K562 (cell line): ENCODE results near the gene NCKAP1. TPM values are rescaled to one million over a fixed set of nuclear protein-coding genes. Genes with fewer than 3 reads are reported as not detected.

Source experiments
- ATAC-seq: fragments of 200-7000 bp; cut with Tn5 transposase; 3 replicates; pipeline ENCODE4 v1.9.1; 2020; ENCODE audit warnings: moderate library complexity
- BruUV-seq: library from RNA; stranded (reverse); fragments of 400-500 nt; replicated peaks from 2 replicates; lab custom pipeline; 2021; lab: Mats Ljungman, UMichigan
- CTCF ChIA-PET: fragments of 300-600 bp; formaldehyde crosslinking; extraction: SDS; loops from one replicate; lab custom pipeline; 2021; ENCODE audit warnings: low intra/inter-chr PET ratio; lab: Yijun Ruan, JAX
- POLR2A ChIA-PET: fragments of 300-600, 350-650 bp; sonication (Branson Sonifier 250); formaldehyde crosslinking; extraction: SDS; loops from one replicate; lab custom pipeline; 2021; ENCODE audit warnings: antibody characterized with exemption, inconsistent platforms; lab: Yijun Ruan, JAX
- DNase-seq, 4 experiments: peaks; one replicate each; pipeline versions ENCODE4 v3.0.0 to v3.0.0-alpha.2; 2011 to 2018; ENCODE audit warnings: low spot score in 3 of 4, mixed read lengths in 3 of 4; ENCODE audit errors: extremely low read depth in 1 of 4
- FAIRE-seq: peaks from 2 replicates; lab custom pipeline; 2011; peaks lifted over from hg19 to GRCh38; lab: Jason Lieb, UNC
- H2AFZ ChIP-seq: 2 replicates; pipeline ENCODE4 v1.6.0; 2011; ENCODE audit warnings: low read depth, low read length, control low read depth, inconsistent platforms
- H3K27ac ChIP-seq: fragments of 200-600 bp; 3 replicates; pipeline ENCODE4 v1.8.0; 2011; ENCODE audit warnings: low read depth, mild to moderate bottlenecking, control low read depth, inconsistent platforms, low read length, moderate library complexity, mixed read lengths; ENCODE audit errors: extremely low read depth
- H3K27me3 ChIP-seq, 2 experiments: fragments of 300-600 bp in 1 of 2; 2 replicates in 1 of 2; 3 replicates in 1 of 2; pipeline versions ENCODE4 v1.6.0 to v1.8.0; 2011; ENCODE audit warnings: inconsistent platforms in 2 of 2, low read length in 2 of 2, mild to moderate bottlenecking in 1 of 2, mixed read lengths in 1 of 2, moderate library complexity in 1 of 2; ENCODE audit not compliant: control insufficient read depth in 2 of 2, insufficient read depth in 2 of 2
- H3K36me3 ChIP-seq: fragments of 300-600 bp; 3 replicates; pipeline ENCODE4 v1.8.0; 2011; ENCODE audit warnings: mild to moderate bottlenecking, low read length, inconsistent platforms; ENCODE audit not compliant: control insufficient read depth, insufficient read depth
- H3K4me1 ChIP-seq, 2 experiments: fragments of 200-600 bp in 1 of 2; replicated peaks in 1 of 2; 2 replicates in 1 of 2; 3 replicates in 1 of 2; pipeline versions ENCODE4 v1.5.1 to v1.8.0; 2011; ENCODE audit warnings: inconsistent platforms in 2 of 2, low read length in 2 of 2, mild to moderate bottlenecking in 1 of 2, mixed read lengths in 1 of 2, moderate library complexity in 1 of 2; ENCODE audit not compliant: control insufficient read depth in 2 of 2, insufficient read depth in 2 of 2
- H3K4me2 ChIP-seq: 2 replicates; pipeline ENCODE4 v1.6.1; 2011; ENCODE audit warnings: low read length, control low read depth, inconsistent platforms, mixed read lengths; ENCODE audit not compliant: insufficient read depth
- H3K4me3 ChIP-seq: fragments of 200-600 bp; sonication (generic), shearing (Covaris generic); 2 replicates; pipeline ENCODE4 v1.5.1; 2016; ENCODE audit warnings: control low read depth, inconsistent platforms
- H3K79me2 ChIP-seq: fragments of 200-600 bp; 3 replicates; pipeline ENCODE4 v1.8.0; 2011; ENCODE audit warnings: low read length, inconsistent platforms; ENCODE audit not compliant: control insufficient read depth, insufficient read depth
- H3K9ac ChIP-seq, 2 experiments: 2 replicates each; pipeline versions ENCODE4 v1.6.0 to v1.6.1; 2011; ENCODE audit warnings: low read depth in 2 of 2, low read length in 2 of 2, control low read depth in 1 of 2, inconsistent platforms in 1 of 2, mild to moderate bottlenecking in 1 of 2, mixed read lengths in 1 of 2; ENCODE audit not compliant: insufficient read depth in 1 of 2
- H3K9me1 ChIP-seq: one replicate; pipeline ENCODE4 v1.6.0; 2011; ENCODE audit warnings: inconsistent platforms, mild to moderate bottlenecking, low read length, moderate library complexity; ENCODE audit not compliant: control insufficient read depth, insufficient read depth
- H3K9me3 ChIP-seq: replicated peaks from 2 replicates; pipeline ENCODE4 v1.5.1; 2011; ENCODE audit warnings: low read depth, low read length, inconsistent platforms; ENCODE audit not compliant: control insufficient read depth, insufficient read depth
- H4K20me1 ChIP-seq: replicated peaks from 2 replicates; pipeline ENCODE4 v1.6.1; 2011; ENCODE audit warnings: low read length, inconsistent platforms, mixed read lengths; ENCODE audit not compliant: control insufficient read depth, insufficient read depth
- BRF1 ChIP-seq: IDR thresholded peaks from 3 replicates; pipeline ENCODE4 v1.6.1; 2011; ENCODE audit warnings: borderline replicate concordance, mild to moderate bottlenecking; ENCODE audit not compliant: insufficient read length; ENCODE audit errors: extremely low read depth
- CBFA2T3 ChIP-seq: fragments of 450-650 bp; IDR thresholded peaks from 2 replicates; pipeline ENCODE4 v1.6.1; 2017
- E2F3 ChIP-seq: fragments of 250-450 bp; sonication (Bioruptor Pico); IDR thresholded peaks from 2 replicates; pipeline ENCODE4 v1.4.0; 2020; ENCODE audit warnings: mild to moderate bottlenecking
- ILF3 ChIP-seq: fragments of 450-650 bp; IDR thresholded peaks from 2 replicates; pipeline ENCODE4 v1.6.1; 2018; ENCODE audit warnings: antibody characterized with exemption, mild to moderate bottlenecking, moderate library complexity, borderline replicate concordance
- JUNB ChIP-seq: fragments of 450-650 bp; formaldehyde crosslinking; conservative IDR thresholded peaks from 2 replicates; pipeline ENCODE4 v1.4.0; 2020; ENCODE audit warnings: mild to moderate bottlenecking
- NFIC ChIP-seq: fragments of 450-650 bp; IDR thresholded peaks from 2 replicates; pipeline ENCODE4 v1.6.1; 2017; ENCODE audit warnings: mild to moderate bottlenecking, inconsistent platforms
- POLR2AphosphoS5 ChIP-seq: IDR thresholded peaks from 2 replicates; pipeline ENCODE4 v1.6.1; 2011; ENCODE audit warnings: mild to moderate bottlenecking, low read depth, low read length, moderate library complexity; ENCODE audit not compliant: control insufficient read depth, insufficient read depth
- SAFB ChIP-seq: fragments of 200-400 bp; formaldehyde crosslinking; IDR thresholded peaks from 2 replicates; pipeline ENCODE4 v1.6.1; 2017; ENCODE audit warnings: low read depth, low read length, borderline replicate concordance
- ZNF644 ChIP-seq: fragments of 200-800 bp; sonication (Bioruptor generic); IDR thresholded peaks from 2 replicates; pipeline ENCODE4 v1.6.1; 2016; ENCODE audit warnings: low read depth, missing genetic modification characterization, missing compliant biosample characterization
- WGBS: fragments of 100-300 bp; shearing (Covaris generic); methylation state at CpG from one replicate; pipeline ENCODE4 v1.1.6; 2016; ENCODE audit warnings: low coverage, mixed read lengths; ENCODE audit not compliant: insufficient coverage; ENCODE audit errors: missing lambda C conversion rate; 5-methylcytosine and 5-hydroxymethylcytosine counted together
- in situ Hi-C: fragments of 300-500 bp; cut with MboI; formaldehyde crosslinking; loops from 4 replicates; pipeline ENCODE4 v1.15.0; 2018; ENCODE audit warnings: inconsistent platforms, mixed read lengths
- intact Hi-C: fragments of 100-400 bp; cut with micrococcal nuclease; formaldehyde crosslinking; loops from 2 replicates; pipeline ENCODE4 v1.14.2; 2022
- polyA plus RNA-seq, 8 experiments: library from polyadenylated mRNA; depleted of rRNA in 4 of 8; stranded (reverse) in 5 of 8; unstranded in 3 of 8; fragments of >200 nt; fragmentation: Nextera tagmentation in 2 of 8; fragmentation: Illumina TruSeq in 1 of 8; extraction: Ambion mirVana in 2 of 8; extraction: Trizol in 1 of 8; gene quantifications; 2 replicates each; pipeline versions ENCODE4 v1.2.1 to v1.2.3, GENCODE V29; 2011 to 2014; ENCODE audit warnings: inconsistent platforms in 1 of 8, missing spikeins in 1 of 8
- total RNA-seq, 7 experiments: library from RNA; depleted of rRNA in 6 of 7; stranded (reverse); fragments of >200 nt in 6 of 7; fragmentation: Illumina TruSeq in 2 of 7; extraction: Trizol in 2 of 7; gene quantifications; 2 replicates each; pipeline versions ENCODE4 v1.2.1 to v1.2.3, GENCODE V29; 2011 to 2021; ENCODE audit warnings: low replicate concordance in 1 of 7

NCKAP1 gene
- total and polyA plus RNA-seq, 9 of the 15 experiments (the other 6 are each of a cell fraction or from before 2014, with no cell fraction given): 34.0 to 153 (median 88.7) TPM

DNA sequence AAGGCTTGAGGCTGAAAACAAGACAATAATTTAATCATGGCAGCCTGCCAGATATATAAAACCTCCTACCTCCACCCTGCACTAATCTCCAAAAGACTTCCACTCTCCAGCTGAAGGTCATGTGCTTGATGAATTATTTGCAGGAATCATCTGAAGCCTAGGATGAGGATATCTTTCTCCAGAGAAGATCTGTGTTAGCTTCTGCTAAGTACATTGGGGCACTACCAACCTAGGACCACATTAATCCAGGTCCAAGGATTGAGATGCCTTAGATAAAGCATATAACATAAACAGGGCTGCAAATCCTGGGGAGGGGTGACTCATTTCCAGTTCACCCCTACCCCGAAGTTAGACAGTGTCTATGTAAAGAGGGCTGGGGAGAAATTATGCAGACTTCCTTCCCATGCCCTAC is 91.3 kb downstream of the NCKAP1 start:
- H4K20me1 ChIP-seq: no peaks in the 10 kb centered on the region
- H3K27me3 ChIP-seq: no peaks in the 10 kb centered on the region
- CTCF ChIA-PET: no interaction called here
- H3K4me2 ChIP-seq: no peak overlapping the region
- no peak overlapping the region for H3K4me3 ChIP-seq
- H3K79me2 ChIP-seq: 0 out of 3 replicates have a peak, but pooled peaks cover 2% of the 10 kb centered on the region
- peaks cover 66% of the 10 kb centered on the region for H3K36me3 ChIP-seq
- intact Hi-C loops (no loop called here), in situ Hi-C loops (no loop called here)
- no peaks in the 10 kb centered on the region for H3K9me1 ChIP-seq
- no peak for TF ChIP-seq BRF1
- peak; percentile 88 for TF ChIP-seq NFIC
- TF ChIP-seq POLR2AphosphoS5: 0 out of 2 replicates have a peak, but pooled peaks have one; percentile 41
- TF ChIP-seq CBFA2T3: 0 out of 2 replicates have a peak, but pooled peaks have one; percentile 8
- TF ChIP-seq ZNF644 (tag): no peak
- no peak for TF ChIP-seq E2F3 (CRISPR knock-in tag)
- no peak for TF ChIP-seq JUNB (CRISPR knock-in tag)
- no peak for TF ChIP-seq SAFB
- no peak for TF ChIP-seq ILF3
- FAIRE-seq (no peak), ATAC-seq (no peak), DNase-seq (peak in 1 of 4 experiments; percentile 16)
- no peak overlapping the region for H2AFZ ChIP-seq
- no TSS peak for BruUV-seq
- 81% methylated on average over 1 of the region's 1 CpG for WGBS
- H3K9ac ChIP-seq: no peak overlapping the region
- H3K27ac ChIP-seq: no peak overlapping the region
- peaks cover 4 to 22% of the 10 kb centered on the region in 2 experiments; a peak in 4 of 5 replicates for H3K4me1 ChIP-seq
- POLR2A ChIA-PET: no interaction called here
- H3K9me3 ChIP-seq: no peaks in the 10 kb centered on the region
